Loucy (cell line): ENCODE results near the gene ANKRD40.

Experiments used
- H2AFZ ChIP-seq: fragments of 200-600 bp; sonication (generic); 2 replicates; pipeline ENCODE4 v1.6.0; 2016; ENCODE audit warnings: antibody characterized with exemption, mild to moderate bottlenecking, low read length, moderate library complexity
- H3F3A ChIP-seq: fragments of 200-600 bp; 2 replicates; pipeline ENCODE4 v1.6.0; 2016; ENCODE audit warnings: antibody characterized with exemption, low read depth, mild to moderate bottlenecking
- H3K27me3 ChIP-seq: fragments of 200-600 bp; sonication (generic); 2 replicates; pipeline ENCODE4 v1.6.1; 2014; ENCODE audit warnings: low read length, mild to moderate bottlenecking; ENCODE audit not compliant: insufficient read depth, poor library complexity, severe bottlenecking
- H3K36me3 ChIP-seq: fragments of 200-600 bp; sonication (generic); 2 replicates; pipeline ENCODE4 v1.6.1; 2016; ENCODE audit warnings: low read length; ENCODE audit not compliant: insufficient read depth
- H3K4me1 ChIP-seq: fragments of 200-600 bp; sonication (generic); 2 replicates; pipeline ENCODE4 v1.5.1; 2014; ENCODE audit warnings: low read length, mild to moderate bottlenecking; ENCODE audit not compliant: insufficient read depth, poor library complexity, severe bottlenecking
- H3K4me2 ChIP-seq: fragments of 200-600 bp; sonication (generic); 2 replicates; pipeline ENCODE4 v1.6.0; 2014; ENCODE audit warnings: antibody characterized with exemption, low read length, low read depth, mild to moderate bottlenecking; ENCODE audit not compliant: poor library complexity, severe bottlenecking
- H3K4me3 ChIP-seq: fragments of 200-600 bp; sonication (generic); 2 replicates; pipeline ENCODE4 v1.5.1; 2014; ENCODE audit warnings: low read length, mild to moderate bottlenecking, mixed read lengths; ENCODE audit not compliant: poor library complexity, severe bottlenecking
- H3K79me2 ChIP-seq: fragments of 200-600 bp; sonication (generic); 2 replicates; pipeline ENCODE4 v1.6.1; 2014; ENCODE audit warnings: low read length; ENCODE audit not compliant: insufficient read depth
- H3K9ac ChIP-seq: fragments of 200-600 bp; sonication (generic); 2 replicates; pipeline ENCODE4 v1.6.0; 2014; ENCODE audit warnings: mild to moderate bottlenecking, low read depth, low read length, moderate library complexity; ENCODE audit not compliant: poor library complexity, severe bottlenecking
- H3K9me2 ChIP-seq: fragments of 200-600 bp; sonication (generic); replicated peaks from 2 replicates; pipeline ENCODE4 v1.6.1; 2016; ENCODE audit warnings: low read depth, low read length, mixed read lengths
- H3K9me3 ChIP-seq: fragments of 200-600 bp; sonication (generic); 2 replicates; pipeline ENCODE4 v1.6.1; 2014; ENCODE audit warnings: mild to moderate bottlenecking, antibody characterized with exemption, low read length, low read depth; ENCODE audit not compliant: insufficient read depth
- H4K20me1 ChIP-seq: fragments of 200-600 bp; sonication (generic); 2 replicates; pipeline ENCODE4 v1.6.0; 2014; ENCODE audit warnings: antibody characterized with exemption, low read length, mild to moderate bottlenecking; ENCODE audit not compliant: insufficient read depth, poor library complexity, severe bottlenecking
- EZH2phosphoT487 ChIP-seq: fragments of 200-600 bp; IDR thresholded peaks from 2 replicates; pipeline ENCODE4 v1.6.1; 2018; ENCODE audit warnings: antibody characterized with exemption, mild to moderate bottlenecking, moderate library complexity, borderline replicate concordance
- TF ChIP-seq, protein P1 (sequence below): fragments of 200-600 bp; sonication (generic); conservative IDR thresholded peaks from 2 replicates; pipeline ENCODE4 v1.5.1; 2014; ENCODE audit warnings: mild to moderate bottlenecking, antibody characterized with exemption, low read length

ANKRD40 gene

DNA sequence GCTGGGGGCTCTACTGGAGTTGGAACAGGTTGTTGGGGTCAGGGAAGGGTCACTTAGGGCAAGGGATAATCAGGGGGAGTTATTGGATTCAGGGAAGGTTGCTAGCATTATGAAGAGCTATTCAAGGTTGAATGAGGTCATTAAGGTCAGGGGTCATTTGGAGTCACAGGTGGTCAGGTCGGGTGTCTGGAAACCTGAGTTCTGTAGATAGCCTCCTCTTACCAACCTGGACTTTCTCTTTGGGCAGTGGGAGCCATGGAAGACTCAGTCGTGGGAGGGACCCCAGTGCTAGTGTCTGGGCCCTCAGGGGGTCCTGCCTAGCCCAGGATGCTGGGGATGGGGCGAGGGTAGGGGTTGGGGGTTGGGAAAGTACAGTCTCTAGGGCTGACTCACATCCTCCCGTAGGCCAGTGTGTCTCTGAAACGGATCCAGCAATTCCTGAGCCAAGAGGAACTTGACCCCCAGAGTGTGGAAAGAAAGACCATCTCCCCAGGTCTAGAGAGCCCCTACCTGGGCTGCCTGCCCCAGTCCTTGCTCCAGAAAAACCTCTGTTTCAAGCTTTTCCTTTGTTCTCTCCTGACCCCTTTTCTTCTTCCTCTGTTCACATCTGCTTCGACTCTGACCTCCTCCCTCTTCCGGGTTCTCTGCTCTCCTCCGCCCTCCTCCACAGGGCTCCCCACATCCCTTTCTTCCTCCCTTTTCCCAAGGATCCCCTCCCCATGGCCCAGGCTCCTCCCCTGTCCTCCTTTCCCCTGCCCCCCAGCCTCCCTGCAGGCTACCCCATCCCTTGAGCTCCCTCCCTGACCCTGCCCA is 39.5 kb downstream of the ANKRD40 start:
- Histone ChIP-seq H3K27me3 (no peaks in the 10 kb centered on the region), H3F3A (no peaks in the 10 kb centered on the region), H3K9me2 (no peaks in the 10 kb centered on the region), H3K36me3 (no peaks in the 10 kb centered on the region), H3K79me2 (no peaks in the 10 kb centered on the region), H3K4me2 (no peak overlapping the region), H4K20me1 (no peaks in the 10 kb centered on the region), H3K4me3 (no peak overlapping the region), H3K9me3 (no peaks in the 10 kb centered on the region), H2AFZ (no peak overlapping the region), H3K9ac (no peak overlapping the region), H3K4me1 (peaks cover 9% of the 10 kb centered on the region)
- TF ChIP-seq EZH2phosphoT487 = no peak
- TF ChIP-seq, protein P1, sequence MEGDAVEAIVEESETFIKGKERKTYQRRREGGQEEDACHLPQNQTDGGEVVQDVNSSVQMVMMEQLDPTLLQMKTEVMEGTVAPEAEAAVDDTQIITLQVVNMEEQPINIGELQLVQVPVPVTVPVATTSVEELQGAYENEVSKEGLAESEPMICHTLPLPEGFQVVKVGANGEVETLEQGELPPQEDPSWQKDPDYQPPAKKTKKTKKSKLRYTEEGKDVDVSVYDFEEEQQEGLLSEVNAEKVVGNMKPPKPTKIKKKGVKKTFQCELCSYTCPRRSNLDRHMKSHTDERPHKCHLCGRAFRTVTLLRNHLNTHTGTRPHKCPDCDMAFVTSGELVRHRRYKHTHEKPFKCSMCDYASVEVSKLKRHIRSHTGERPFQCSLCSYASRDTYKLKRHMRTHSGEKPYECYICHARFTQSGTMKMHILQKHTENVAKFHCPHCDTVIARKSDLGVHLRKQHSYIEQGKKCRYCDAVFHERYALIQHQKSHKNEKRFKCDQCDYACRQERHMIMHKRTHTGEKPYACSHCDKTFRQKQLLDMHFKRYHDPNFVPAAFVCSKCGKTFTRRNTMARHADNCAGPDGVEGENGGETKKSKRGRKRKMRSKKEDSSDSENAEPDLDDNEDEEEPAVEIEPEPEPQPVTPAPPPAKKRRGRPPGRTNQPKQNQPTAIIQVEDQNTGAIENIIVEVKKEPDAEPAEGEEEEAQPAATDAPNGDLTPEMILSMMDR = no peak

DNA sequence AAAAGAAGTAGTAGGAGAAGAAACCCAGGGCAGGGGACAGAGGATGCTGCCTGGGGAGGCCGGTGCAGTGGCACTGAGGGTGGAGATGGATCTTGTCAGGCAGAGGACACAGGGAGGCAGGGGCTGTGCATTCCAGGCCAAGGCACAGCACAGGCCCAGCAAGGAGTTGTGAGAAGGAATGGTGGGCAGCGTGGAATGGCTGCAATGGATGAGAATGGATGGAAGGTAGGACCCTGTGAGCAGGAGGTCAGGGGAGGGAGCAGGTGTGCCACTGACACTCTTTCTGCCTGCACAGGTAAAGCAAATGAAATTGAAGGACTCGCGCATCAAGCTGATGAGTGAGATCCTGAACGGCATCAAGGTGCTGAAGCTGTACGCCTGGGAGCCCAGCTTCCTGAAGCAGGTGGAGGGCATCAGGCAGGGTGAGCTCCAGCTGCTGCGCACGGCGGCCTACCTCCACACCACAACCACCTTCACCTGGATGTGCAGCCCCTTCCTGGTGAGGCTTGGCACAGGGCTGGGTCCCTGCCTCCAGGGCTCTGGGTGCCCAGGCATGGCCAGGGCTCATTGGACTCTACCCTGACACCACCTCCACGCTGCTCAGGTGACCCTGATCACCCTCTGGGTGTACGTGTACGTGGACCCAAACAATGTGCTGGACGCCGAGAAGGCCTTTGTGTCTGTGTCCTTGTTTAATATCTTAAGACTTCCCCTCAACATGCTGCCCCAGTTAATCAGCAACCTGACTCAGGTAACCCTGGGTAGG is 40.3 kb downstream of the ANKRD40 start:
- Histone ChIP-seq H2AFZ (no peak overlapping the region), H3K79me2 (no peaks in the 10 kb centered on the region), H3K4me3 (no peak overlapping the region), H3F3A (no peaks in the 10 kb centered on the region), H3K36me3 (no peaks in the 10 kb centered on the region), H3K4me1 (peaks cover 12% of the 10 kb centered on the region), H3K9ac (no peak overlapping the region), H3K9me2 (no peaks in the 10 kb centered on the region), H4K20me1 (no peaks in the 10 kb centered on the region), H3K9me3 (no peaks in the 10 kb centered on the region), H3K27me3 (no peaks in the 10 kb centered on the region), H3K4me2 (no peak overlapping the region)
- TF ChIP-seq, protein P1 = no peak
- TF ChIP-seq EZH2phosphoT487 = no peak

DNA sequence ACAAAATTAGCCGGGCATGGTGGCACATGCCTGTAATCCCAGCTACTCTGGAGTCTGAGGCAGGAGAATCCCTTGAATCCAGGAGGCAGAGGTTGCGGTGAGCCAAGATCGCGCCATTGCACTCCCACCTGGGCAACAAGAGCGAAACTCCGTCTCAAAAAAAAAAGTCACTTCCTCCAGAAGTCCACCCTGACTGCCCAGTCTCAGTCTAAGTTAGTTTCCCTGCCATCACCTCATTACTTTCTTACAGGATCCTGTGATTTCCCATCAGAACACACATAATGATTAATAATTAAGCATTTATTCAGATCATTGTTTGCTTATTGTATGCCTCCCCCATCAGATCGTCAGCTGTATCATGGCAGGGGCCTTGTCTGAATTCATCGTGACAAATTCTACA is 41.4 kb downstream of the ANKRD40 start:
- H3K27me3 ChIP-seq = no peaks in the 10 kb centered on the region

More for the DNA sequence above, 41.4 kb downstream of the ANKRD40 start:
- H3F3A ChIP-seq = no peaks in the 10 kb centered on the region
- H2AFZ ChIP-seq = no peak overlapping the region
- no peaks in the 10 kb centered on the region for H3K79me2 ChIP-seq
- no peak overlapping the region for H3K4me3 ChIP-seq
- no peaks in the 10 kb centered on the region for H4K20me1 ChIP-seq
- TF ChIP-seq, protein P1 = no peak
- no peak for TF ChIP-seq EZH2phosphoT487
- H3K36me3 ChIP-seq = no peaks in the 10 kb centered on the region
- no peak overlapping the region for H3K4me2 ChIP-seq
- H3K9ac ChIP-seq = no peak overlapping the region
- peaks cover 23% of the 10 kb centered on the region for H3K4me1 ChIP-seq
- no peaks in the 10 kb centered on the region for H3K9me2 ChIP-seq
- H3K9me3 ChIP-seq = no peaks in the 10 kb centered on the region
